CD1c-positive myeloid dendritic cell (primary cell): ENCODE results near the gene ZNF770.
A peak's percentile ranks its signal among the peaks of the same experiment; 100 is the strongest.

Source experiments
- DNase-seq: peaks from one replicate; pipeline ENCODE4 v3.0.0-alpha.2; 2016; ENCODE audit errors: extremely low spot score

ZNF770 gene, protein sequence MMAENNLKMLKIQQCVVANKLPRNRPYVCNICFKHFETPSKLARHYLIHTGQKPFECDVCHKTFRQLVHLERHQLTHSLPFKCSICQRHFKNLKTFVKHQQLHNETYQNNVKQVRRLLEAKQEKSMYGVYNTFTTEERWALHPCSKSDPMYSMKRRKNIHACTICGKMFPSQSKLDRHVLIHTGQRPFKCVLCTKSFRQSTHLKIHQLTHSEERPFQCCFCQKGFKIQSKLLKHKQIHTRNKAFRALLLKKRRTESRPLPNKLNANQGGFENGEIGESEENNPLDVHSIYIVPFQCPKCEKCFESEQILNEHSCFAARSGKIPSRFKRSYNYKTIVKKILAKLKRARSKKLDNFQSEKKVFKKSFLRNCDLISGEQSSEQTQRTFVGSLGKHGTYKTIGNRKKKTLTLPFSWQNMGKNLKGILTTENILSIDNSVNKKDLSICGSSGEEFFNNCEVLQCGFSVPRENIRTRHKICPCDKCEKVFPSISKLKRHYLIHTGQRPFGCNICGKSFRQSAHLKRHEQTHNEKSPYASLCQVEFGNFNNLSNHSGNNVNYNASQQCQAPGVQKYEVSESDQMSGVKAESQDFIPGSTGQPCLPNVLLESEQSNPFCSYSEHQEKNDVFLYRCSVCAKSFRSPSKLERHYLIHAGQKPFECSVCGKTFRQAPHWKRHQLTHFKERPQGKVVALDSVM

DNA sequence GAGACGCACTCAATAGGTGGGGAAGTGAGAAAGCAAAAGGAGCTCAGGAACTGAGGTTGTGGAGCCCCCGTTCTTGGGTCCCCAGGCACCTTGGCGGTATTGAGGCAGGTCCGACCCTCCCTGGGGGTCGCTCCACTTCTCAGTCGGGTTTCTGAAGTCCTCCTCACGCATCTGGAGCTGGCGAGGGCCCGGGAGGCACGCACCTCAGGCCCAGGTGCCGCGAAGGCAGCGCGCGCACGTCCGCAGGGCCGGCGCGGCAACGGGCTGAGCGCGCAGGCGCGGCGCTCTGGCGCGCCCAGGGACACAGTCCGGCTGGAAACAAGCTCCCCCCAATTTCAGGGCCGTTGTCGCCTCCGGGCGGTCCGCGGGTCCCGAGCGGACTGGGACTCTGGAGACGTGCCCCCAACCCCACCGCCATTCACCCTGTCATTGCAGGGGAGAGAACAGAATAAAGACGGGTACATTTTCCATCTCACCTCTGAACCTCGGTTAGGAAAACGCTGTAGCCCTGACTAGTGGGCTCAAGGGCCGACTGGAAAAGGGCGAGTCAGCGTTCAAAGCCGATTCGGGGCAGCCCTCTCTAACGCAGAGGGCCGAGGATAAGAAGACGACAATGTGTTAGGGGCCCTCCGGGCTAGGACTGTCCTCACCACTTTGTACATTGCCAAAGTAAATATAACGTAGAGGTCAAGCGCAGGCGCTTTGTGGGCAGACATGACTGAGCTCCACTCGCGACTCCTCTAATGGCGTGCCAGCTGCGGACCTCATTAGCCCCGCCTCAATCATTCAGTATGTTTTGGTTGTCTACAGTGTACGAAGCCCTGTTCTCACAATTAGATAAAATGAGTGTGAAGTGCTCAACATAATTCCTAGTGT, at the start of gene ZNF770:
TSS of gene ZNF770 (minus strand) at position 261 of the 876 bp plus-strand sequence. CDS start 4,853 bp downstream, outside the sequence.
- peak; percentile 90 for DNase-seq

DNA sequence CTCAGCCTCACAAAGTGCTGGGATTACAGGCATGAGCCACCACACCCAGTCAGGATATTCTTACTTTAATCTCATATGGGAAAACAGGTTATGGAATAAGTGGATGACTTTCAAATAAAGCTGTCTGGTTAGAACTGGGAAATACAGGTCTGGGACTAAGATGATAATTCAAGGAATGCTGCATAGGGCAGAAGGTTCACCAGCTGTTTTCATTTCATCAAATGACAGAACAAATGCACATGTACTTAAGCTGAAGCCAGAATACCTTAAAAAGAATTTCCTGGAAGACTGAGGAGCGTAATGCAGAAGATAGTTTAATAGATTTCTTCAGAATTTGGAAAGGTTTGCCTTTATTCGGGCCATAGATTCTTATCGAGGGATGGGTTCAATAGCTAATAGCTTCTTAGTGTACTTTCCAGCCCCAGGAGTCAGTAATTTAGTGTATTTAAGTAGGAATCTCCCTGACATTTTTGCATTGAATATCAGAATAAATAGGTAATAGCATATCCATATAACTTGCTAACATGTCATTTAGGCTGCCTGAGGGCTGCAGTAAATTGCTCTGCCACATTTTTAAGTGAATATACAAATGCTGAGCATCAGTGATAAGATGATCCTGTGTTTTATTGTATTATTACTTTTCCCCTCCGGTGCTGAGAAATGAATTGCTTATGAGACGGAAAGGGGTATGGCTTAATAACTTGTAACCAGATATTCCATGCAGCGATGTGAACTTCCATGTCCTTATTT, 40.3 kb upstream of the ZNF770 start:
- DNase-seq, result no peak

DNA sequence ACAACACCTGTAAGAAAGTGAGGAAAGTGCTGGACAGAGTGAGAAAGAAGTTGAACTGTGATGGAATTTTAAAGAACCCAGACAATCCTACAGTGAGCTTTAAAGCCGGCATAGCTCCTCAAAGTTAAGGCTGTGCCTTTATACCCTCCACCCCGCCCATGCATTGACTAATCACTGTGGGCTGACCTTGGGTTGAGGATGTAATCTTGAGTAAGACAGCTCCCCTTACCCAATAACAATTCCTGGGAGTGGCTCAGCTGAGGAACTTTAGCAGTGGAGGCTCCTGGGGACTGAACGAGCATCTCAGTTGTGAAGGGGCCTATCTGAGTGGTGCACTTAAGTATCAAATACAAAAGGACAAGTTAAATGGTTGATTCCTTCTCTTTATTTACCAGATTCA, 35.7 kb upstream of the ZNF770 start:
- peak; percentile 57 for DNase-seq

DNA sequence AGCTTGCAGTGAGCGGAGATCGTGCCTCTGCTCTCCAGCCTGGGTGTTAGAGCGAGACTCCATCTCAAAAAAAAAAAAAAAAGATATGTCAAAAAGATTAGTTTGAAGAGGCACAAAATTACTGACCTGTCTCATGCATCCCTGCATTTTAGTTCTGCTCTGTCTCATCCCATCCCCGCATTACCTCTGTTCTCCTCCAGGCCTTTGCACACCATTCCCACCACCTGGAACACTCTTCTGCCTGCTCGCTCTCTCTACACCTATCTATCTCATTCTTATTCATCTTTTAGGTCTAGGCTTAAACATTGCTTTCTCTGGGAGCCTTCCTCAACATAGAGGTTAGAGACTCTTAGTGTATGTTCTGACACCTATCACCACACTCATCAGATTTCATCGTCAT, 32.9 kb upstream of the ZNF770 start:
- no peak for DNase-seq

DNA sequence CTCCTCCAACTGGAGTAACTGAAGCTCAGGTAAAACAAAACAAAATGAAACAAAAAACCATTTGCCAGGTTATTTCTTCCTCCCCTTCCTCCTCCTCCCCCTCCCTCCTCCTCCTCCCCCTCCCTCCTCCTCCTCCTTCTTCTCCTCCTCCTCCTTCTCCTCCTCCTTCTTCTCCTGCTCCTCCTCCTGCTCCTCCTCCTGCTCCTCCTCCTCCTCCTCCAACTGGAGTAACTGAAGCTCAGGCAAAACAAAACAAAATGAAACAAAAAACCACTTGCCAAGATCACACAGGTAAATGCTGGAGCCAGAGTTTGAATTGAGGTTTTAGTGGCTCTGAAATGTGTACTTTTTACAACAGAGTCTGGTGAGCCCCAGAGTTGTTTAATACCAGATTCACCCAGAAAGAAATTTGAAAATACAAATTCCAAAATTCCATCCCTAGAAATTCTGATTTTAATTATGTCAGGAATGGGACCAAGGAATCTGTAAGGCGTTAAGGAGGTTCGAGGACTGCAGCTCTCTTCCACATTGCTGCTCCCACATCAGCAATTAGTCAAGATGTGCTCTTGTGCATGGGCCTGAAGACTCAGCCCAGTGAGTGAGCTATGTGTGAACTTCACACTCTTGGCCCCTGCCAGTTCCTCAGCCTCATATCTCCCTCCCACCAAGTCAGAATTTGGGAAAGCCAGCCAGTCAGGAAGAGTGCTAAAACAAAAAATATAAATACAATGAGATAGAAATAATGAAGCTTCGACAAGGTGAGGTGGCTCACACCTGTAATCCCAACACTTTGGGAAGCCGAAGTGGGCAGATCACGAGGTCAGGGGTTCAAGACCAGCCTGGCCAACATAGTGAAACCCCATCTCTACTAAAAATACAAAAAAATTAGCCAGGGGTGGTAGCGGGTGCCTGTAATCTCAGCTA, 31.6 kb upstream of the ZNF770 start:
- DNase-seq, result no peak

DNA sequence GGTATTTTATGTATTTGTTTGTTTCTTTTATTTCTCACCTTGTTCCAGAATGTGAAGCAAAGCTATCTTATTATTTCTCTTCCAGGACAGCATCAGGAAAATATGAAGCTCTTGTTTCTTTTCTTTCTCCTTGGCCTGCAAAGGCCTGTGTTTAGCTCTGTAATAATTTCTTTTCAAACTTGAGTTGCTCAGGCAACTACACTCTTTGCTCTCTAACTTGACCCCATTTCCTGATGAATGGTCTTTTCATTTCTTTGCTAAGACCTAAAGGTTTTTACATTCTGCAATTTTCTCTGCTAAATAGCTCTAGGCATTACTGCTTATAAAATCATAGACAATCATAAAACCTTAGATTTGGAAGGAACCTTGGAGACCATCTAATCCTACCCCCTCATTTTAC, 26.2 kb upstream of the ZNF770 start:
- DNase-seq, result no peak

DNA sequence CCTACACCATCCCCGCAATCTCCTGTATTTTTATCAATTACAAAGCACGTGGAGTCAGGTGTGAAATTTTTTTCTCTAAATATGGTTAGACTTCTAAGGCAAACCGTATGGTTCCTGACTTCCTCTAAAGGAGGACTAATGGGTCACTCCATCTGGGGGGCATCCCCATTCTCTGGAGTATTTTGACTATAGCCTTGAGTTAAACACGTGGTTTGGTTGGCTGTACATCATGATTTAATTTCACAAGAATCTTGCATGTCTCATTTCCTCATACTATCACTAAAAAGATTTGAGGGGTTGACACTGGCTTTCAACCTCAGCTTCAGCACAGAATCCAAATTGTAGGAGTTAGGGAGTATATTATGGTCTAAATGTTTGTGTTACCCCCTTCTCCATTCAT, 25.3 kb upstream of the ZNF770 start:
- no peak for DNase-seq

DNA sequence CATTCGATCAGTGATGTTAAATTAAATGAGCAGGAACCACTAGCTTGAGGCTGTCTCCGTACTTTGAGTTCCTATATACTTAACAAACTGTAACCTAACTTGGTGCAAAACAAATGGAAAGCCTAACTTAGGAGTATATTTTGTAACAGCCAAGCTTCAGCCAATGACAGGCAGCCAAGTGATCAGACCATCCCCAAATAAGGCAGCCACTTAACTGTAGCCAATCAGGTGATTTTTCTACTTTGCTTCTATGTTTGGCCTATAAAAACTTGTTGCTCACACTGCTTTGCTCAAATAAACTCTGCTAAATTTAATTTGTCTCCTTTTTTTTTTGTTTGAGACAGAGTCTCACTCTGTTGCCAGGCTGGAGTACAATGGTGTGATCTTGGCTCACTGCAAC, 19.3 kb upstream of the ZNF770 start:
- no peak for DNase-seq

DNA sequence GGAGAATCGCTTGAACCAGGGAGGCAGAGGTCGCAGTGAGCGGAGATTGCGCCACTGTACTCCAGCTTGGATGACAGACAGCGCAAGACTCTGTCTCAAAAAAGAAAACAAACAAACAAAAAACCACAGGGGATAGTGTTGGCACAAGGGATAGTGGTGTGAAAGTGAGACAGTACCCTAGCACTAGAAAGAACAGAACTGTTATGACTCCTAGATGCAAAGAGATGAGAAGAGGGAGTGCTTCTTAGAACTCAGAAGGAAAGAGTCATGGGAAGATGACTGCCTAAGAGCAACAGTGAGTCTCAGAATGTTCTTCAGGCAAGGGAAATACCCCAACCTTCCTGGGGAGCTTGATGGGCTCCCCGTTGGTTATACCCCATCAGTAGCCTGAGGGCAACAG, 17.8 kb upstream of the ZNF770 start:
- DNase-seq, result no peak

DNA sequence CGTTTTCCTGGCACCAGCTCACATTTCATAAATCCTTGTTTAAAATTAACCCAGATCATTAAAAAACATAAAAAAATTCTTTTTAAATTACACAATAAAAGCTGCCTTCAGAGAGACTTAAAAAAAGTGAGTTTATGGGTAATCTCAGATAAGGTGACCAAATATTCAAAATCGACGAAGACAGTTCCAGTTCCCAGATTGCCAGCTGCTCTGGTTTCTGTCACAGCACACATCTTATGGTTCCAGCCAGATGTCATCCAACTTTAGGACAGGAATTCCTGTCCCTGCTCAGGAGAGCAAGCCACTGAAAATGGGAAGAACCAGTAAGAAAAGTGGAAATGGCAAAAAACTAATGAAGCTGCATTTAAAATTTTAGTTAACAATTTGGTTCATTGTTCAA, 15.8 kb upstream of the ZNF770 start:
- DNase-seq, result no peak

DNA sequence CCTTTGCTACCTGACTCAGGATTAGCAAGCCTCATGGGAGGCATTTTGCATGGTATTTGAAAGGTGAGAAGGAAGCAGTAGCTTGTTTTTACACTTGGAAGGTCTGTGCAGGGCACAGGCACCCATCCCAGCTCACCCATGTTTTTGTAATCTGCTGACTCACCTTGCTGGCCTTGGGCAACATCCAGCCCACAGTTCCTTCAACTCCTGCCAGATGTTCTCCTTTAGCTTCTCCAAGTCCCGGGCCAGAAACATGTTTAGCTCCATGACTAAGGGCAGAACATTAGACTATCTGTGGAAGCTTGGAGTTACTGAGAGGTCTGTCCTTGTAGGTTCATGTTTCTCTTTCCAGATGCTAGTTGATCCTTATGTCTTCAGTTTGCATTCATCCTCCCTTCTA, 12.4 kb upstream of the ZNF770 start:
- no peak for DNase-seq

DNA sequence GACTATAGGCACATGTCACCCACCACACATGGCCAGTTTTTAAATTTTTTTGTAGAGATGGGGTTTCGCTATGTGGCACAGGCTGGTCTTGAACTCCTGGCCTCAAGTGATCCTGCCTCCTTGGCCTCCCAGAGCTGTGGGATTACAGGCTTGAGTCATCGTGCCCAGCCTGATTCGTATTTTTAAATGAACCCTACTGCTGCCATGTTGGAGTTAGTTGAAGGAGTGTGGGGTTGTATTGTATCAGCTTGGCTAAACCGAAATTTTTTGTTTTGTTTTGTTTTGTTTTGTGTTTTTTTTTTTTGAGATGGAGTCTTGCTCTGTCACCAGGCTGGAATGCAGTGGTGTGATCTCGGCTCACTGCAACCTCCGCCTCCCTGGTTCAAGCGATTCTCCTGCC, 11.8 kb upstream of the ZNF770 start:
- no peak for DNase-seq

DNA sequence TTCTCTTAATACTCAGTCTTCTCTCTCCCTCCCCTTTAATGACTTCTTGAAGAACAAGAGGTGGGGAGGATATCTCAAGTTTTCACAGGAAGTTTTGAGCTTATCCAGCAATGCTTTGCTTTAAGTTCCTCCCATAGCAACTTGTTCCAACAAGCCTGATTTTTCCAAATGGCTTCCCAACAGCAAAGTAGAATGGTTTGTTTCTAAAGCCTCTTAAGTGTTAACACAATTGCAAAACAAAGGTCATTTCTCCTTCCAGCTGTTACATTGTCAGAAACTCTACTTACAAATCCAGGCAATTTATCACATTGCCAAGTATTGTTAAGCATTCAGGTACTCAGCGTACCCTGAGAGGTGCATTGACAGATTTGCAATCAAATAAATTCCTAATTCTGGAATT, 6.8 kb upstream of the ZNF770 start:
- no peak for DNase-seq

DNA sequence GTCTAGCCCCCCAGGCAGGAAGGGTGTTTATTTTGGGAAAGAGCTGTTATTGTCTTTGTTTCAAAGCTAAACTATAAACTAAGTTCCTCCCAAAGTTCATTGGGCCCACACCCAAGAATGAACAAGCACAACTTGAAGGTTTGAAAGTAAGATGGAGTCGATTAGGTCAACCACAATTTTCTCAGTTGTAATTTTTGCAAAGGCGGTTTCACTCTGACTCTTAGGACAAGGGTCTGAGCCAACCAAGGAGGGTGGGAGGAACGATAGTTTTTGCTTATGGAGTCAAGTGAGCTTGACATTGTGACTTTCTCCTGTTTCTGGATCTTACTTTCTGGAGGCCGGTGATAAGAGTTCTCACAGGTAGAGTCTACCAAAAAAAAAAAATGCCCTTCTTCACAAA, 5.8 kb upstream of the ZNF770 start:
- no peak for DNase-seq

DNA sequence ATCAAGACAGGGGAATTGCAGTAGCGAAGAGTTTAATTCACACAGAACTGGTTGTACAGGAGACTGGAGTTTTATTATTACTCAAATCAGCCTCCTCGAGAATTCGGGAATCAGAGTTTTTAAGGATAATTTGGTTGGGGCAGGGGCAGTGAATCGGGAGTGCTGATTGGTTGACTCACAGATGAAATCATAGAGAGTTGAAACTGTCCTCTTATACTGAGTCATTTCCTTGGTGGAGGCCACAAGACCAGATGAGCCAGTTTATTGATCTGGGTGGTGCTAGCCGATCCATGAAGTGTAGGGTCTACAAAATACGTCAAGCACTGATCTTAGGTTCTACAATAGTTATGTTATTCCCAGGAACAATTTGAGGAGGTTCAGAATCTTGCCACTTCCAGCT, 5.3 kb upstream of the ZNF770 start:
- no peak for DNase-seq

DNA sequence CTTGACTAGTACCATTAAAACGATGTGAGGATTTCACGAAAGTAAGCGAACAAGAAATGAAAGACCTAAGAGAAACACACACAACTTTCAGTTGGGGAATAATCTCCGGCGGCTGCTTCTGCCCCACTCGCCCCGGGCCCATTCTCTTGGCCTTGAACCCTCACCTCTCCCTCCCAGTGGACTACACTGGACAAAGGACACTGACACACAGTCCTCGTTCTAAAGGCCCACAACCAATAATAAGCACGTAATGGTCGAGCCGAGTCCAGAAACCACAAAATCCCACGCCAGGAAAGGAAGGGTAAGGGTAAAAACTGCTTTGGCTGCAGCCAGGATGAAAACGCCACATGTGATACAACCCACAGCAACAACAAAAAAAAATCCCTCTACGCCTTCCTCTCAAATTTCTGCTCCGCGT, 469 bp downstream of the ZNF770 start:
- DNase-seq, result no peak

DNA sequence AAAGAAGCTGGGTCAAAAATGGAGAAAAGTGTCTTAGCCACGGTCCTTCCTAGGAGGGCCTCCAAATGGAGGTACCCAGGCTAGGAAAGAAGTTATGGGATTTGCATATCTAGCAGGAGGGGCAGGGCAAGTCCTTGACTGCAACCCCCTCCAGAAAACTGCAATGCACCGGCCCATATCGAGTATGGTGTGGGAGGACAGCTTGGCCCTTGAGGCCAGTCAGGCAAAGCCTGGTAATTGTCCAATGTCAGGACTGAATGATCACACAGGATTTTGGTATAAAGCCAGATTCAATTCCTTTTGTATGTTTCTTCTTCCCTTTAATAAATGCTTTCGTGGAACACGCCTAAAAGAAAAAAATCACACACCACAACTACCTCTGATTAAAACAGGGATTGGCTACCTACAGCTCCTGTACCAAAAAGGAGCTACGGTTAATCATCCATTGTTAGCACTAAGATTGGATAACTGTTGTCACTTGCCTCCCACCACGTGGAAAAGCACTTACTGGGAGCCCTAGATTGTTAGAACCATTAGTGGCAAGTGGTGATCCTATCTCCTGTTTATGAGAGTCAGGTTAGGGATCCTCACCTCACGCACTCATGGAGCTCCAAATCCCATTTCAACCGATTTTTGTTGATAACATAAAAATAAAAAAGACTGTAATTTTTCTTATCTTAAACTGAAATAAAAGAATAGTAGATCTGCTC, 1.2 kb downstream of the ZNF770 start:
- DNase-seq, result no peak

DNA sequence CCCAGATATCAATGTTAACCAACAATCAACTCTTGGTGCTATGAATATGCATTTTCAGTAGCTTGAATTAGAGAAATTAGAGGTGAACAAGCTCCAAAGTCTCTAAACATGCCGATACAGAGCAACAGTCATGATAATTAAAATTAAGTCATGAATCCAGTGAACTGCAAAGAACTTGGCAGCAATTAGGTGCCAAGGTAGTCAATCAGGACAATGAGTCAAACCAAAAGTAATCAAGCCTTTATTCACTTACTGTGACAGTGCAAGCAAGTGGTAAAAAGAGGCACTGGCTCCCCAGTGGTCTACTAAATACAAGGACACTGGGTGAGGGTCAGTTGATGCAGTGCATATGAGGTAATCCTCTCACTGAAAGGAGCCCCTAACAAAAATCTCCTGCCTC, 1.8 kb downstream of the ZNF770 start:
- no peak for DNase-seq

DNA sequence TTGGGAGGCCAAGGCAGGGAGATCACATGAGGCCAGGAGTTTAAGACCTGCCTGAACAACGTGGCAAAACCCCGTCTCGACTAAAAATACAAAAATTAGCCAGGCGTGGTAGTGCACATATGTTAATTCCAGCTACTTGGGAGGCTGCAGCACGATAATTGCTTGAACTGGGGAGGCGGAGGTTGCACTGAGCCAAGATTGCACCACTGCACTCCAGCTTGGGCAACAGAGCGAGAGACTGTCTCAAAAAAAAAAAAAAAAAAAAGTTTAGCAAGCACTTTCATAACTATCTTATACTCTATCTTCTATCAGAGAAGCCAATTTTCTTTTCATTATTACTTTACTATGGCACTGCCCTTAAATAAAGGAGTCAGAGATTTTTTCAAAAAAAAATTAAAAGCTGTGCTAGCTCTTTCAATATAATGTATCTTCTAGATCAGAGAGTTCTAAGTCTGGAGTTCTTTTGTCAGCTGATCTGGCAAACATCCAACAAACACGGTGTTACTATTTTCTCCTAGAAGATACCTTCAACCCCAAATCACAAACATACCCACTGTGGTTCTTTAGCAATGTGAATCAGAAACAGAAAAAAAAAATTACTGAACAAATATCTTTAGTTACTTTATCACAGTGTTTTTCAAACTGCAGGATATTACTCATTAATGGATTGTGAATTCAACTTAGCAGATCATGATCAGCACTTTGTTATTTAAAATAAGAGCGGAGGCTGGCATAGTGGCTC, 3.0 kb downstream of the ZNF770 start:
- DNase-seq, result no peak
